UCSD-AML1 (cell line): ENCODE data around the gene SLC66A1.
"Not testable (repeated sequence)": the region's sequence is repeated elsewhere in the genome, so short reads cannot be mapped to it uniquely, and the experiment has no call there.

Experiments
- DNase-seq: peaks from one replicate; lab custom pipeline; 2025; ENCODE audit not compliant: unreplicated experiment; lab: John Stamatoyannopoulos, UW

The SLC66A1 gene, protein sequence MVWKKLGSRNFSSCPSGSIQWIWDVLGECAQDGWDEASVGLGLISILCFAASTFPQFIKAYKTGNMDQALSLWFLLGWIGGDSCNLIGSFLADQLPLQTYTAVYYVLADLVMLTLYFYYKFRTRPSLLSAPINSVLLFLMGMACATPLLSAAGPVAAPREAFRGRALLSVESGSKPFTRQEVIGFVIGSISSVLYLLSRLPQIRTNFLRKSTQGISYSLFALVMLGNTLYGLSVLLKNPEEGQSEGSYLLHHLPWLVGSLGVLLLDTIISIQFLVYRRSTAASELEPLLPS

GRCh38 chr1:19311931-19312781, at the start of gene SLC66A1, which contains the start of gene AKR7A2:
Gene SLC66A1, plus strand, starts transcription at chr1:19312326. Its CDS starts 5,352 bp downstream, at chr1:19317678.
Gene AKR7A2, minus strand, starts transcription at chr1:19312144. Its CDS starts 20 bp downstream, at chr1:19312124.
- DNase-seq = peak; percentile 97

DNA sequence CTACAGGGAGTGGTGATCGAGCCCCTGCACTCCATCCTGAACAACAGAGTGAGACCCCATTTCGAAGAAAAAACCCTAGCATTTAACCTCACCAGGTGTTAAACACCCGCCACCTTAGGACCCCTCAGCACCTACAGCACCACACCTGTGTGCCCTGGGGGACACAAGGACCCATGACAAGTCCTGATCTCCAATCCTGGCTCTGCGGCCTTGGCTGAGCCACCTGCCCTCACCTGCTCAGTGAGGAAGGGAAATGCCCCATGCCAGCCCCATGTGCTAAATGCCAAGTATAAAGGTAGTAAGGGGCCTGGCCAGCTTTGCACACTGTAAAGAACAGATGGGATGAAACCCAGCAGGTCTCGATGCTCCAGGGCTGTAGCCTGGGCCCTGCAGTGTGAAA, 49.4 kb upstream of the SLC66A1 start:
- DNase-seq = no peak

DNA sequence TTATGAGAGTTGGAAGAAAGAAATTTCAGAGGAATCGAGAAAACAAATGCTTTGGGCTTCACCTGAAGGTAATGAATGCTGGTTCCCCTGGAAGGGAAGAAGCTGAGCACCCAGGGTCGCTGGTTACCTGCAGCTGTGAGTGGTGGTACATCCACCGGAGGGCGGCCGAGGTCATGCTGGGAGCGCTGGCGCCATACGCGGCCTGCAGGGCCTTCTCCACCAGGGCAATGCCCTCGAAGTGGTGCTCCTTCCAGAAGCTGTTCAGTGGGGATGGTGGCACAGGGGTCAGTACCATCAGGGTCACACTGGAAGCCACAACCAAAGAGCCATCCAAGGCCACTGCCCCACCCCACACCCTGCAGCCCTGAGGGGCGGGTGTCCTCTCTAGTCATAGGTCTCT, 43.7 kb upstream of the SLC66A1 start:
- DNase-seq = no peak

DNA sequence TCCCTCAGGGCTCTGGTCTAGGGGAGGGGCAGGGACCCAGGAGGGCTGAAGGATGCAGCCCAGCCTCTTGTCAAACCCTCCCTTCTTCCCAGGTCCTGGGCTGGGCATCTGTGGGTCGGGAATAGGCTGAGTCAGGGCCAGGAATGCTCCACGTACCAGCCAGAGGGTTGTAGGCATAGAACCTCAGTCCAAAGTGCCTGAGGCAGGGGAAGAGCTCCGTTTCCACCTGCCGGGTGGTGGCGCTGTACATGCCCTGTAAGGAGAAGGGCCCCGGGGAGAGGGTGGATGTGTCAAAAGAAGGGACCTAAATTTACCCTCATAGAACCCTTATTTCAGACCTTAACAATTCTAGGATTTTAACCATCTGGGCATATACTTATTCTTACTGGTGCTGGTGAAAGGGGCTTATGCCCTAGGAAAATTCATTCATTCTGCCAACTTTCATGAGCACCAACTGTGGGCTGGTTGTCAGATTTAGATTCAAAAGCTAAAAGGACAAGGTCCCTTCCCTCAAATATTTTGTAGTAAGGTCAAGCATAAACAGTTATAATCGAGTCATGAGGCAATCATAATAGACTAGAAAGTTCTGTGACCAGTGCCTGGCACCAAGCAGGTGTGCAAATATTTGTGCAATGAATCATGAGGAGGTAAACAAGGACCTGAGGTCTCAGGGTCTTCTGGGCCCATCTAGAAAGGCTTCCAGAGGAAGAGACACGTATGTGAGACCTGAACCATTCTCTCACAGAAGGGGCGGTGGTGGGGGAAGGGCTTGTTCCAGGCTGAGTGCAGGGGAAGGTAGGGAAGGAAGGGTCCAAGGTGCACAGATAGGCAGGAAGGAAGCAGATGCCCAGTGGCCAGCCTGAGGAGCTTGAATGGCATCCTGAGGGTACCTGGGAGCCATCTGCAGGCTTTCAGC, 42.4 kb upstream of the SLC66A1 start:
- not testable (repeated sequence) for DNase-seq

- DNase-seq = not testable (repeated sequence)
These were observed 41.8 kb upstream of the SLC66A1 start for GRCh38 chr1:19270343-19270730.

GRCh38 chr1:19272064-19272463, 40.1 kb upstream of the SLC66A1 start:
- DNase-seq = no peak

DNA sequence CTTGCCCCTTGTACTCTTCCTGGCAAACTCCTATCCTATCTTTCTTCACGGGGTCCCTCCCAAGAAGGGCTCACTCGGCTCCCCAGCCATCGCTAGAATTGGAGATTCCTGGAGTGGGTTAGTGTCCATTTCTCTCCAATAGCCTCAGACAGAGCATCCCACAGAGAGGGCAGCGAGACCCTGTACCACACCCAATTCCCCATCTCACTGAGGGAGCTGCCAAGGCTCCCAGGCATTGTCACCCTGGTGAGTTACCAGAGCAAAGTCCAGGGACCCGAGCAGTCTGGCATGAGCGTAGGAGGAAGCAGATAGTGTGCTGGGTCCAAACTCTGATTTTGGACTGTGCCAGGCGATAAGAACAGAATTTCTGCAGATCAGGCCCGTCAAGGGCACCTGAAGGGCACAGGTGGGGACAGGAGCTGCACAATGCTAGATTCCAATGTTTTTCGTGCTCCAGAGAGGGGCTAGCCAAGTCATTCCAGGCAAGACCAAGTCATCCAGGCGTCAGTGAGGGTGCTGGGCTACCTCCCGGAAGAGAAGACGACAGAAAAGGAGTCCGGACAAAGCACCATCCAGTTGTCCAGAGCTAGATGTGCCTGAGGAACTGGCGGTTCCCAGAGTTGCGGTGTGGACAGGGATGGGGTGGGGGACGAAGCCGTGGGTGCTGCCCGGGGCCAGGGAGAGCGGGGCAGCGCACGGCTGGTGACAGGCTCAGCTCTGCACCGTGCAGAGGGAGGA, 38.9 kb upstream of the SLC66A1 start:
- DNase-seq = no peak

DNA sequence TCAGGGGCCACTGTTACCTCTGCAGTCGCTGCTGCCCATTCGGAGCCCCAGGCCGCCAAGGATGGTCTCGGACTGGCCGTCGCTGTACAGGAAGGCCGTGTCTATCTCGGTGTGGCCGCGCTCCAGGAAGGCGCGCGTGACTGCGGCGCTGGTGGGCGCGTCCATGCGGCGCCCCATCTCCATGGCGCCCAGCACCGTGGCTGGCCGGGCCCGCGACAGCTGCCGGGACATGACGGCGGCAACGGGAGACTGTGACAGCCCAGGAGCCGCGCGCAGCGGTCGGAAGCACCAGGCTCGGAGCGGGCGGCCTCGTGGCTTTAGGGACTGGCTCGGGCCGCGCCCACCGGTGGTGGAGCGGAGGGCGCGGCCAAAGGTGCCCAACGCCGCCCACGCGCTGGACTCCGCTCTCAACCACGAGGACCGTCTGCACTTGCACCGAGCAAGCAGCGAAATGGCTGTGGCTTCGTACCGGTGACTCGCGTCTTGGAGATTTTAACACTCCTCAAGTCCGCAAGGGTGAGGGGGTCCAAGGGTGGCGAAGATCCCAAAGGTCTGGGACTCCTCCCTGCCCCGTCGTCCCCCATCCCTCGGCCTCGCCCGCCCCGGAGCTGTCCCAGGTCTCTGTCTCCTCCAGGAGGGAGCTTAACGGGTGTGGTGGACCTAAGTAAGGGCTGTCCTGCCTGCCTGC, 38.1 kb upstream of the SLC66A1 start:
- not testable (repeated sequence) for DNase-seq

DNA sequence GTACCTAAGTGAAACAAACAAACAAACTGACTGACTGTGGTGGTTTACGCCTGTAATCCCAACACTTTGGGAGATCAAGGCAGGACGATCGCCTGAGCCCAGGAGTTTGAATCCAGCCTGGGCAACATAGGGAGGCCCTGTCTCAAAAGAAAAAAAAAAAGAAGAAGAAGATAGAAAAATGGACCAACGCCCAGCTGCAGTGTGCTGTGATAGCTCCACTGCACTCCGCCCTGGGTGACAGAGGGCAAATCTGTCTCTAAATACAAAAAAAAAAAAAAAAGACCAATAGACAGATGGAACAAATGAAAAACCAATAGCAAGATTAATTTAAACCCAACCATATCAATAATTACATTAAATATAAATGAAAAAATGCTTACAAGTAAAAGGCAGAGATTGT, 37.5 kb upstream of the SLC66A1 start:
- no peak for DNase-seq

DNA sequence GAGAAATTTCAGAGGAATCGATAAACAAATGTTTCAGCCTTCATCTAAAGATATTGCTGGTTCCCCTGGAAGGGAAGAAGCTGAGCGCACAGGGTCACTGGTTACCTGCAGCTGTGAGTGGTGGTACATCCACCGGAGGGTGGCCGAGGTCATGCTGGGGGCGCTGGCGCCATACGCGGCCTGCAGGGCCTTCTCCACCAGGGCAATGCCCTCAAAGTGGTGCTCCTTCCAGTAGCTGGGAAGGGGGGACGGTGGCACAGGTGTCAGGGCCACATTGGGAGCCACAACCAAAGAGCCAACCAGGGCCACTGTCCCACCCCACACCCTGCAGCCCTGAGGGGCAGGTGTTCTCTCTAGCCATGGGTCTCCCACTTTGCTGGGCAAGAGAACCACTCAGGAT, 28.2 kb upstream of the SLC66A1 start:
- no peak for DNase-seq

DNA sequence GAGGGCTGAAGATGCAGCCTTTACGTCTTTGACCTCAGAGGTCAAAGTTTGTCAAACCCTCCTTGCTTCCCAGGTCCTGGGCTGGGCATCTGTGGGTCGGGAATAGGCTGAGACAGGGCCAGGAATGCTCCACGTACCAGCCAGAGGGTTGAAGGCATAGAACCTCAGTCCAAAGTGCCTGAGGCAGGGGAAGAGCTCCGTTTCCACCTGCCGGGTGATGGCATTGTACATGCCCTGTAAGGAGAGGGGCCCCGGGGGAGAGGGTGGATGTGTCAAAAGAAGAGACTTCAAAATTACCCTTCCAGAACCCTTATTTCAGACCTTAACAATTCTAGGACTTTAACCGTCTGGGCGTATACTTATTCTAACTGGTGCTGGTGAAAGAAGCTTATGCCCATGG, 27.2 kb upstream of the SLC66A1 start:
- no peak for DNase-seq

- DNase-seq = not testable (repeated sequence)
These were observed 26.8 kb upstream of the SLC66A1 start for GRCh38 chr1:19285366-19285765.

GRCh38 chr1:19285807-19286206, 26.3 kb upstream of the SLC66A1 start:
- not testable (repeated sequence) for DNase-seq

DNA sequence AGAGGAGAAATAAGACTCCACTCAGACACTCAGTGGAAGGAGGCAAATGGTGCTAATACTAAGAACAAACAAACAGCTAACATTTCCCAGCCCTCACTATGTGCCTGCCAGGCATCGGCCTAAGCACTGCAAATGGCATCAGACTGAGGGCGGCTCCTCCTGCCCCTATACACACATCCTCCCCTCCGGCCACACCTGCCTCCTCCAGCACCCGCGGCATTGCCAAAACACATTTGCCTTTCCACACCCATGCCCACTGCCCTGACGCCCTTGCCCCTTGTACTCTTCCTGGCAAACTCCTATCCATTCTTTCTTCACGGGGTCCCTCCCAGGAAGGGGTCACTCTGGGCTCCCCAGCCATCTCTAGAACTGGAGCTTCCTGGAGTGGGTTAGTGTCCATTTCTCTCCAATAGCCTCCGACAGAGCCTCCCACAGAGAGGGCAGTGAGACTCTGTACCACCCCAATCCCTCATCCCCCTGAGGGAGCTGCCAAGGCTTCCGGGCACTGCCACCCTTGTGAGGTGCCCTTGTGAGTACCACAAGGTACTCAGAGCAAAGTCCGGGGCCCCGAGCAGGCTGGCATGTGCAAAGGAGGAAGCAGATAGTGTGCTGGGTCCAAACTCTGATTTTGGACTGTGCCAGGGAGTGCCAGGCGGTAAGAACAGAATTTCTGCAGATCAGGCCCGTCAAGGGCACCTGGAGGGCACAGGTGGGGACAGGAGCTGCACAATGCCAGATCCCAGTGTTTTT, 24.5 kb upstream of the SLC66A1 start:
- DNase-seq = no peak

DNA sequence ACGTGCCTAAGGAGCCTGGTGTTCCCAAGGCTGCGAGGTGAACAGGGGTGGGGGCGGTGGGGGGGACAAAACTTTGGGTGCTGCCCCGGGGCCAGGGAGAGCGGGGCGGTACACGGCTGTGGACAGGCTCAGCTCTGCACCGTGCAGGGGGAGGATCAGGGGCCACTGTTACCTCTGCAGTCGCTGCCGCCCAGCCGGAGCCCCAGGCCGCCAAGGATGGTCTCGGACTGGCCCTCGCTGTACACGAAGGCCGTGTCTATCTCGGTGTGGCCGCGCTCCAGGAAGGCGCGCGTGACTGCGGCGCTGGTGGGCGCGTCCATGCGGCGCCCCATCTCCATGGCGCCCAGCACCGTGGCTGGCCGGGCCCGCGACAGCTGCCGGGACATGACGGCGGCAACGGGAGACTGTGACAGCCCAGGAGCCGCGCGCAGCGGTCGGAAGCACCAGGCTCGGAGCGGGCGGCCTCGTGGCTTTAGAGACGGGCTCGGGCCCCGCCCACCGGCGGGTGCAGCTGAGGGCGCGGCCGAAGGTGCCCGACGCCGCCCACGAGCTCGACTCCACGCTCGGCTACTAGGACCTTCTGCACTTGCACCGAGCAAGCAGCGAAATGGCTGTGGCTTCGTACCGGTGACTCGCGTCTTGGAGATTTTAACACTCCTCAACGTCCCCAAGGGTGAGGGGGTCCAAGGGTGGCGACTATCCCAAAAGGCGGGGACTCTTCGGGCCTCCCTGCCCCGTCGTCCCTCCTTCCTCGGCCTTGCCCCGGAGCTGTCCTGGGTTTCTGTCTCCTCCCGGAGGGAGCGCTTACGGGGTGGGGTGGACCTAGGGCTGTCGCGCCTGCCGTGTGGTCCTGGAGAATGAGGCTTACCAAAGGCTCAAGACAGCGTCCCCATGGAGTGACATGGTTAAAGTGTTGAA, 23.5 kb upstream of the SLC66A1 start, which contains the start of gene AKR7A3:
AKR7A3 (minus strand) TSS at position 447 of the 918 bp plus-strand sequence; CDS start at position 386, 61 bp downstream.
- not testable (repeated sequence) for DNase-seq

- no peak for DNase-seq
These were observed 22.9 kb upstream of the SLC66A1 start for GRCh38 chr1:19289244-19289643.

- DNase-seq = no peak
These were observed 17.5 kb upstream of the SLC66A1 start for GRCh38 chr1:19294638-19295037.

GRCh38 chr1:19300211-19300610, 11.9 kb upstream of the SLC66A1 start:
- no peak for DNase-seq
